Measurements from ENCODE around the gene XRCC4.

The XRCC4 gene

DNA sequence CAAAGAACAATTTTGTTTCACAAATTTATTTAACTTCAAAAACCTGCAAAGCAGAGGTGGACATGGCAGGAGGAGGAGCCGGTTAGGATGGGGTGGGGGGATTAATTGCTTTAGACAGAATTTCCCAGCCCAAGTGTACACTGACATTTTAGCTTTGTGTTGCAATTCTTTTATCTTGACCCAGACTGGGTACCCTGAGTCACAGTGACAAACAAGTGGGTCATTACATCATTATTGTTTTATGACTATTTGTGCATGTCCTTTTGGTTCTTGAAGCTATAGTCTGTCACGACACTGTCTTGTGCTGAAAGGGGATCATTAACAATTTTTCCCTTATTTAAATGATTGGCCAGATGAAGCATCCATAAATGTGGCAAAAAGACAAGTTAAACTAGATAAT lies 309.7 kb downstream of the XRCC4 start:
- H3K27me3 ChIP-seq (ENCODE audit: insufficient read depth, low read length): no peaks in the 10 kb centered on the region
- no peaks in the 10 kb centered on the region for H3K4me1 ChIP-seq (ENCODE audit: insufficient read depth, low read length)
- no peaks in the 10 kb centered on the region for H3K9me3 ChIP-seq (ENCODE audit: low read length)
- H3K36me3 ChIP-seq (ENCODE audit: insufficient read depth, low read length): no peaks in the 10 kb centered on the region
- H2AFZ ChIP-seq (ENCODE audit: low read depth, low read length): no peak overlapping the region
- H3K4me3 ChIP-seq (ENCODE audit: low read length): no peak overlapping the region

DNA sequence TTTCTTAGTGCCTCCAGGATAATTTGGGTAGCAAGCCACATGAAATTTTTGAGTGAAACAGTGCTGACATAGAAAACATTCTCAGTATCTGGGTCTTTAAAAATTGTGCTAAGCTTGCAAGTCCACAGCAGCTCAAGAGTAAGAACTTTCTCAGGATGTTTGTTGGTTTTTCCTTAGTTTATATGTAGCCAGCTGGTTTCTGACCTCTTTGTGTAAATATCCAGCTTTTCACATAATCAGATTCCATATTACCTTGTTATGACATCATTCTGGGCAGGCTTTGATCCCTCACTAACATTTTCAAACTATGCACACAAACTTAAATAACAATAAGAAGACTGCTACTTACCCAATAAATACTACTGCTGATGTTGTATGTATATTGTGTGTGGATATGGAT lies 311.3 kb downstream of the XRCC4 start:
- Histone ChIP-seq H3K4me3 (ENCODE audit: low read length) (no peak overlapping the region), H3K36me3 (ENCODE audit: insufficient read depth, low read length) (no peaks in the 10 kb centered on the region), H3K27me3 (ENCODE audit: insufficient read depth, low read length) (no peaks in the 10 kb centered on the region), H3K4me1 (ENCODE audit: insufficient read depth, low read length) (no peaks in the 10 kb centered on the region), H2AFZ (ENCODE audit: low read depth, low read length) (no peak overlapping the region), H3K9me3 (ENCODE audit: low read length) (no peaks in the 10 kb centered on the region)

DNA sequence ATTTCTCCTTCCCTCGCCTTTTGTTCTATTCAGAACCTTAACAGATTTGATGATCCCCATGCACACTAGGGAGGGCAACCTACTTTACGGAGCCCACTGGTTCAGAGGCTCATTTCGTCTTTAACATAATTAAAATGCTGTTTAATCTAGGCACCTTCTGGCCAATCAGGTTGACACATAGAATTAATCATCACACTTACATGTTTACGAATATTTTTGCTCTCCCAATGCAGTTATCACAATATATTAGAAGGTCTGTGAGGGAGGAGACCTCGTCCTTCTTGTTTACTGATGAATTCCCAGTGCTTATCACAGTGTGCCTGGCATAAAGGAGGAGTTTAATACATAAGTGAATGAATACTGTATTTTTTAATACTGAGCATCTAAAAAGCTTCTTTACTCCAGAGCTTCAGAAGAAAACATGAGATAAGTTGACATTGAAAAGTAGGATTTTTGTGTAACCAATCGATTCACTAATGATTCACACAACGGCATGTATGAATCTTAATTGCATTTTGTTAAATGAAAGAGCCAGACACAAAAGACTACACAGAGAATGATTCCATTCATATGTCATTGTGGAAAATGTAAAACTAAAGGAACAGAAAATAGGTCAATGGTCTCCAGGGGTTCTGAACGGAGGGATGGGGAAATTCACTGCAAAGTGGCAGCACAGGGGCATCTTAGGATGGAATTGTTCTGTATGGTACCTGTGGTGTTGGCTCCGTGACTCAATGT lies 315.6 kb downstream of the XRCC4 start:
- Histone ChIP-seq H3K4me1 (ENCODE audit: insufficient read depth, low read length) (no peaks in the 10 kb centered on the region), H3K4me3 (ENCODE audit: low read length) (no peak overlapping the region), H3K9me3 (ENCODE audit: low read length) (no peaks in the 10 kb centered on the region), H2AFZ (ENCODE audit: low read depth, low read length) (no peak overlapping the region), H3K36me3 (ENCODE audit: insufficient read depth, low read length) (no peaks in the 10 kb centered on the region), H3K27me3 (ENCODE audit: insufficient read depth, low read length) (no peaks in the 10 kb centered on the region)

DNA sequence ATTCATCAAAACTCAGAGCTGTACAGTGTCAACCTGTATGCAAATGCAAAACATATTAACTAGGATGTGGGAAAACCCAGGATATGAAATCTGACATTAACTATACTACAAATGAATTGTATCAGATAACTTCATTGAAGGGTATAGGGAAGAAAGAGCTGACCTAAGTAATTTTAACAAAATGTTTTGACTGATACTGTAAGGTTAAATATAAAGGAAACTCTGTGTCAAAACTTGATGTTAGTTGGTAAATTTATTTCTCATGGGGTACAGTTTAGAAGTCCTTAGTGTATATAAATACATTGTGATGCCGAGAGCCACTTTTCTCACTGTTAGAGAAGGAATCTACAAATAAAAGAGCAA lies 316.1 kb downstream of the XRCC4 start:
- Histone ChIP-seq H3K36me3 (ENCODE audit: insufficient read depth, low read length) (no peaks in the 10 kb centered on the region), H2AFZ (ENCODE audit: low read depth, low read length) (no peak overlapping the region), H3K4me1 (ENCODE audit: insufficient read depth, low read length) (no peaks in the 10 kb centered on the region), H3K9me3 (ENCODE audit: low read length) (no peaks in the 10 kb centered on the region), H3K27me3 (ENCODE audit: insufficient read depth, low read length) (no peaks in the 10 kb centered on the region), H3K4me3 (ENCODE audit: low read length) (no peak overlapping the region)

DNA sequence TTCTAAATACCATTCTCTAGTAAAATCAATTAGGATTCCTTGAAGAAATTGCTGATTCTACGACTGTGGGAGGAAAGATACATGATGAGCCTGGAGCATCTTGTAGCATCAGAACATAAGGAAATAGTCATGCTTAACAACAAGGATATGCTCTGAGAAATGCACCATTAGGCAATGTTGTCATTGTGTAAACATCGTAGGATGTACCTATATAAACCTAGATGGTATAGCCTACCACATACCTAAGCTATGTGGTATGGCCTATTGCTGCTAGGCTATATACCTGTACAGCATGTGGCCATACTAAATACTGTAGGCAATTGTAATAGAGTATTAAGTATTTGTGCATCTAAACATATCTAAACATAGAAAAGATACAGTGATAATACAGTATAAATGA lies 316.8 kb downstream of the XRCC4 start:
- Histone ChIP-seq H3K27me3 (ENCODE audit: insufficient read depth, low read length) (no peaks in the 10 kb centered on the region), H2AFZ (ENCODE audit: low read depth, low read length) (no peak overlapping the region), H3K4me3 (ENCODE audit: low read length) (no peak overlapping the region), H3K36me3 (ENCODE audit: insufficient read depth, low read length) (no peaks in the 10 kb centered on the region), H3K4me1 (ENCODE audit: insufficient read depth, low read length) (no peaks in the 10 kb centered on the region), H3K9me3 (ENCODE audit: low read length) (no peaks in the 10 kb centered on the region)

DNA sequence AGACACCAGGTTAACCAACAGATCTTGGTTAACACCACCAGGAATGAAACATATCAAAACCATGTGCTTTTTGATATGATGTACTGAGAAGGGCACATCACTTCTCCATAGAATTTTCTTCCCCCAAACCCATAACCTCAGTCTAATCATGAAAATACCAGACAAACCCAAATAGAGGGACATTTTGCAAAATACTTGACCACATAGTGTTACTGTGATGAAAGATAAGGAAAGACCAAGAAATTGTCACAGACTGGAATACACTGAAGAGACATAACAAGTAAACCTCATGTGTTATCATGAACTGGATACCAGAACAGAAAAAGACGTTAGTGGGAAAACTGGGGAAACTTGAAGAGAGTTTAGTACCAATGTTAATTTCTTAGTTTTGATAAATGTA lies 319.3 kb downstream of the XRCC4 start:
- no peaks in the 10 kb centered on the region for H3K36me3 ChIP-seq (ENCODE audit: insufficient read depth, low read length)
- H3K4me1 ChIP-seq (ENCODE audit: insufficient read depth, low read length): no peaks in the 10 kb centered on the region
- no peaks in the 10 kb centered on the region for H3K9me3 ChIP-seq (ENCODE audit: low read length)
- no peak overlapping the region for H2AFZ ChIP-seq (ENCODE audit: low read depth, low read length)
- H3K27me3 ChIP-seq (ENCODE audit: insufficient read depth, low read length): no peaks in the 10 kb centered on the region
- H3K4me3 ChIP-seq (ENCODE audit: low read length): no peak overlapping the region

DNA sequence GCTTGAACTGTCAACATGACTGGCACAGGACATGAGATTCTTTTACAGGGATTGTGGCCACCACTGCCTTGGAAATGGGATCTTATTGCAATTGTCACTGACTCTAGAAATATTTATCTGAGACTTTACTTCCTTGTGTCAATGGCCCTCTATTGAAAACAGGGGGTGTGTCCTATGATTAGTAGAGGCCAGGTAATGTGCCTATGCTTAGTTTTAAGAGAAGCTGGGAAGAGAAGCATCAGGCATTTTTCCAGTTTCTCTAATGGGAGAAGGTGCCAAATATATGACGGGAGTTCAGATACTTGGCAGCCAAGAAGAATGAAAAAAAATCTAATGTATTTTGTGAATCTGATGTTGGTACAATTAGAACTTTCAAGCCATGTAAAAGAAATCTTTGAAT lies 320.3 kb downstream of the XRCC4 start:
- Histone ChIP-seq H3K4me3 (ENCODE audit: low read length) (no peak overlapping the region), H3K4me1 (ENCODE audit: insufficient read depth, low read length) (no peaks in the 10 kb centered on the region), H3K27me3 (ENCODE audit: insufficient read depth, low read length) (no peaks in the 10 kb centered on the region), H3K36me3 (ENCODE audit: insufficient read depth, low read length) (no peaks in the 10 kb centered on the region), H3K9me3 (ENCODE audit: low read length) (no peaks in the 10 kb centered on the region), H2AFZ (ENCODE audit: low read depth, low read length) (no peak overlapping the region)

DNA sequence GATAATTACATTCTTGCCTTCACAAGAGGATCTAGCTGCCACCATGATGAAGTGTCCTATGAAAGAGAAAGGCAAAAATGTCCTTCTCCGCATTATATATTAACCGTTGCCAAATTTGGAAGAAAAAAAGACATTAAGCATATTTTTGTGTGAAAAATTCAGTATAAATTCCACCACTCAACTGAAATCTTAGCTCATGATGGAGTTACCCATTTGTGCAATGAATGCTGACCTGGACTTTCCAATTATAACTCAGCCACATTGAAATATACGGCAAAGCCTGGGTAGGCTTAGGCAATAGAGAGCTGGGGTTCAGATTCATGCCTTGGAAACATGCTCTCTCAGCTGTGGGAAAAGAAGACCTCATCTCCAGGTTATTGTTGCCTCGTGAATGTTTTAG lies 322.9 kb downstream of the XRCC4 start:
- H3K4me3 ChIP-seq (ENCODE audit: low read length): no peak overlapping the region
- H3K27me3 ChIP-seq (ENCODE audit: insufficient read depth, low read length): no peaks in the 10 kb centered on the region
- no peaks in the 10 kb centered on the region for H3K9me3 ChIP-seq (ENCODE audit: low read length)
- H2AFZ ChIP-seq (ENCODE audit: low read depth, low read length): no peak overlapping the region
- H3K36me3 ChIP-seq (ENCODE audit: insufficient read depth, low read length): no peaks in the 10 kb centered on the region
- H3K4me1 ChIP-seq (ENCODE audit: insufficient read depth, low read length): no peaks in the 10 kb centered on the region

DNA sequence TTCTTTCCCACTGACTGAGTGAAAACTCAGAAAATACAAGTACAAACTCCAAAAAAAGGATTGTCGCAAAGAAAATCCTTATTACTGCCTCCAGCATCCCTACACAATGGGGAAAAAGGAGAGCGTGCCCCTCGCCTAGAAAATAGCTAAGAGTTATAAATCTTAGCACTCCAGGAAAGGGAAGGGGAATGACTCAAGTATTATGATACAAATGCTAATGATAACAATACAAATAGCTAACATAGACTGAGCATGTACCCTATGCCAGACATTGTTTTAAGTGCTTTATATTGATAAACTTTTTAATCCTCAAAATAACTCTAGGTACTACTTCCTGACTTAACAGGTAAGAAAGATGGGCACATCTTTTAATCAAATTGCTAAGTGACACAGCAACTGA lies 323.4 kb downstream of the XRCC4 start:
- Histone ChIP-seq H3K9me3 (ENCODE audit: low read length) (no peaks in the 10 kb centered on the region), H3K36me3 (ENCODE audit: insufficient read depth, low read length) (no peaks in the 10 kb centered on the region), H3K27me3 (ENCODE audit: insufficient read depth, low read length) (no peaks in the 10 kb centered on the region), H3K4me3 (ENCODE audit: low read length) (no peak overlapping the region), H2AFZ (ENCODE audit: low read depth, low read length) (no peak overlapping the region), H3K4me1 (ENCODE audit: insufficient read depth, low read length) (no peaks in the 10 kb centered on the region)

DNA sequence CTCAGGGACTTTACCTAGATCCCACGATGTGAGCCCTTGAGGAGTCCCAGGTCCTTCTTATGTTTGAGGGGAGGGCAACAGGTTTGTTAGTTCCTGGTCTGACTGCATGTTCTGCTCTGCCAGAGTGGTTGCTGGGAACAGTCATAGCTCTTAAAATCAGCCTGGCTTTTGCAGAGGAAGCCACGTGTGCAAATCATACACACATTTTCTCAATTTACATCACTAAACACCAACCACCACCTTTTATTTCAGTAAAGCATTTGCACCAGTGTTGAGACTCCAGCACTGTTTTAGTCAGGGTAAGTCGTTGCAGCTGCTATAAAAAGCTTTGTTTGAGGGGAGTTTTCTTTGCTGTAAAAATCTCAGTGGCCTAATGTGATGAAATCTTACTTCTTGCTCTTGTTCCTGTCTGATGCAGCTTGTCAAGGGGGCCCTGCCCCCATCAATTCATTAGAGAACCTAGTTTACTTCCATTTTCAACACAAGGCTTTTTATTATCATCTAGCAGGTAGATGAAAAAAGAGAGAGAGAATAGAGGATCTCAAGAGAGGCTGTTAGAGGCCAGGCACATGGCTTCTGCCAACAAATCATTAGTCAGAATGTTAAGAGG lies 323.9 kb downstream of the XRCC4 start:
- Histone ChIP-seq H3K36me3 (ENCODE audit: insufficient read depth, low read length) (no peaks in the 10 kb centered on the region), H3K27me3 (ENCODE audit: insufficient read depth, low read length) (no peaks in the 10 kb centered on the region), H3K4me1 (ENCODE audit: insufficient read depth, low read length) (no peaks in the 10 kb centered on the region), H3K9me3 (ENCODE audit: low read length) (no peaks in the 10 kb centered on the region), H2AFZ (ENCODE audit: low read depth, low read length) (no peak overlapping the region), H3K4me3 (ENCODE audit: low read length) (no peak overlapping the region)

DNA sequence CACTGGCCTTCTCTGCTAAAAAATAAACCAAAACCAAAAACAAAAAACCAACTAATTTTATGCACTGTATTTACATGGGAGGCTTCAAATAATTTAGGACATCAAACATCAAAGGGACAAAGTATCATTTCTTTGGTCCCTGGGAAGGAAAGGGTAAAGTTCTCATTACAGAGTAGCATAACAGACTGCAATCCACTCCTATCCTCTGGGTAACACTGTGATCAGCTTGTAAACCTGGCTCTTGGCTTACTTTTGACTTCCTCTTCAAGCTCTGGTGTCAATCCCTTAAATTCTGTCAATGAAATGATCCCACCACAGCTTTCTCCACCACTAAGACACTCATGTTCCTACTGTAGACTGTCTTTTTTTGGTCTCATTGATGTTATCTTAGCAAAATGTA lies 324.4 kb downstream of the XRCC4 start:
- no peak overlapping the region for H3K4me3 ChIP-seq (ENCODE audit: low read length)
- H3K4me1 ChIP-seq (ENCODE audit: insufficient read depth, low read length): no peaks in the 10 kb centered on the region
- H3K9me3 ChIP-seq (ENCODE audit: low read length): no peaks in the 10 kb centered on the region
- H2AFZ ChIP-seq (ENCODE audit: low read depth, low read length): no peak overlapping the region
- H3K36me3 ChIP-seq (ENCODE audit: insufficient read depth, low read length): no peaks in the 10 kb centered on the region
- H3K27me3 ChIP-seq (ENCODE audit: insufficient read depth, low read length): no peaks in the 10 kb centered on the region

All from neuron (in vitro differentiated cells).